Neuronal stem cell (in vitro differentiated cells): ENCODE measurements around the gene DHX34.
A peak's percentile ranks its signal among the peaks of the same experiment; 100 is the strongest.
"Not testable (repeated sequence)": the region's sequence is repeated elsewhere in the genome, so short reads cannot be mapped to it uniquely, and the experiment has no call there.

Experiments
- DNase-seq: peaks from one replicate; pipeline ENCODE4 v3.0.0-alpha.2; 2013; ENCODE audit warnings: low spot score
- H2AFZ ChIP-seq: one replicate; pipeline ENCODE4 v1.6.1; 2013; ENCODE audit warnings: mild to moderate bottlenecking, low read length, inconsistent platforms
- H2AK5ac ChIP-seq: 2 replicates; pipeline ENCODE4 v1.6.1; 2013; ENCODE audit warnings: low read depth, mild to moderate bottlenecking, inconsistent platforms, low read length, moderate library complexity, mixed read lengths
- H2BK120ac ChIP-seq: 2 replicates; pipeline ENCODE4 v1.6.1; 2013; ENCODE audit warnings: low read depth, mild to moderate bottlenecking, inconsistent platforms, low read length, moderate library complexity, mixed read lengths
- H2BK12ac ChIP-seq: one replicate; pipeline ENCODE4 v1.6.1; 2013; ENCODE audit warnings: low read length, inconsistent platforms
- H2BK15ac ChIP-seq: 2 replicates; pipeline ENCODE4 v1.6.1; 2013; ENCODE audit warnings: mild to moderate bottlenecking, low read length, inconsistent platforms, mixed read lengths
- H2BK5ac ChIP-seq: one replicate; pipeline ENCODE4 v1.6.1; 2013; ENCODE audit warnings: inconsistent platforms, mild to moderate bottlenecking, low read length, moderate library complexity
- H3K14ac ChIP-seq: one replicate; pipeline ENCODE4 v1.6.1; 2013; ENCODE audit warnings: low read length, inconsistent platforms
- H3K18ac ChIP-seq: 2 replicates; pipeline ENCODE4 v1.6.1; 2013; ENCODE audit warnings: low read length, inconsistent platforms
- H3K23ac ChIP-seq: 2 replicates; pipeline ENCODE4 v1.6.1; 2013; ENCODE audit warnings: low read depth, mild to moderate bottlenecking, mixed read lengths, low read length, inconsistent platforms; ENCODE audit not compliant: poor library complexity
- H3K27ac ChIP-seq: replicated peaks from 3 replicates; pipeline ENCODE4 v1.5.1; 2013; ENCODE audit warnings: low read length, inconsistent platforms
- H3K27me3 ChIP-seq, 3 experiments: 2 replicates each; pipeline ENCODE4 v1.6.1; 2013; ENCODE audit warnings: low read length in 3 of 3, mild to moderate bottlenecking in 2 of 3, inconsistent platforms in 1 of 3, low read depth in 1 of 3, mixed read lengths in 1 of 3, moderate library complexity in 1 of 3; ENCODE audit not compliant: control insufficient read depth in 3 of 3, insufficient read depth in 3 of 3
- H3K36me3 ChIP-seq, 2 donors: replicated peaks in 1 of 2; 2 replicates each; pipeline ENCODE4 v1.6.1; 2013; ENCODE audit warnings: low read length in 2 of 2; ENCODE audit not compliant: control insufficient read depth in 2 of 2, insufficient read depth in 2 of 2
- H3K4ac ChIP-seq: 2 replicates; pipeline ENCODE4 v1.6.1; 2013; ENCODE audit warnings: inconsistent platforms, mild to moderate bottlenecking, low read length, moderate library complexity
- H3K4me1 ChIP-seq, 2 donors: 1 replicate in 1 of 2; 2 replicates in 1 of 2; pipeline ENCODE4 v1.6.1; 2013; ENCODE audit warnings: low read length in 2 of 2, low read depth in 1 of 2; ENCODE audit not compliant: control insufficient read depth in 2 of 2, insufficient read depth in 1 of 2
- H3K4me2 ChIP-seq: one replicate; pipeline ENCODE4 v1.6.1; 2013; ENCODE audit warnings: mild to moderate bottlenecking, low read length, inconsistent platforms; ENCODE audit not compliant: insufficient read depth, poor library complexity, severe bottlenecking
- H3K4me3 ChIP-seq, 2 donors: 2 replicates each; pipeline ENCODE4 v1.5.1; 2013; ENCODE audit warnings: low read length in 2 of 2, mild to moderate bottlenecking in 2 of 2, inconsistent platforms in 1 of 2, moderate library complexity in 1 of 2
- H3K79me1 ChIP-seq: one replicate; pipeline ENCODE4 v1.6.1; 2013; ENCODE audit warnings: low read depth, mild to moderate bottlenecking, inconsistent platforms, low read length, moderate library complexity
- H3K9ac ChIP-seq: one replicate; pipeline ENCODE4 v1.6.1; 2013; ENCODE audit warnings: mild to moderate bottlenecking, low read depth, low read length, inconsistent platforms; ENCODE audit not compliant: poor library complexity
- H3K9me3 ChIP-seq, 2 donors: replicated peaks in 1 of 2; 2 replicates each; pipeline versions ENCODE3 to v1.6.1; 2013; ENCODE audit warnings: low read length in 2 of 2, mild to moderate bottlenecking in 2 of 2, inconsistent platforms in 1 of 2, low read depth in 1 of 2, mixed read lengths in 1 of 2, moderate library complexity in 1 of 2; ENCODE audit not compliant: control insufficient read depth in 2 of 2, insufficient read depth in 1 of 2
- H4K8ac ChIP-seq: one replicate; pipeline ENCODE4 v1.6.1; 2013; ENCODE audit warnings: low read depth, mild to moderate bottlenecking, inconsistent platforms, low read length, moderate library complexity
- H4K91ac ChIP-seq: one replicate; pipeline ENCODE4 v1.6.1; 2013; ENCODE audit warnings: low read length, low read depth, mild to moderate bottlenecking, inconsistent platforms; ENCODE audit not compliant: poor library complexity
- whole genome bisulfite sequencing, 2 donors: extraction: QIAGEN DNeasy Blood & Tissue Kit; methylation state at CpG; one replicate each; pipeline ENCODE4 v1.1.7; 2013; ENCODE audit warnings: missing lambda C conversion rate in 2 of 2, mixed read lengths in 1 of 2; ENCODE audit not compliant: insufficient read length in 2 of 2, insufficient replicate concordance in 1 of 2; ENCODE audit errors: extremely low coverage in 2 of 2; 5-methylcytosine and 5-hydroxymethylcytosine counted together

Gene DHX34

GRCh38 chr19:47387623-47388022, 38.5 kb downstream of the DHX34 start:
- H3K14ac ChIP-seq, H2AK5ac ChIP-seq, H3K23ac ChIP-seq, H2BK15ac ChIP-seq, H4K8ac ChIP-seq, H3K4me2 ChIP-seq, H3K18ac ChIP-seq, H3K27me3 ChIP-seq, H3K27ac ChIP-seq, H4K91ac ChIP-seq, H2BK12ac ChIP-seq, H3K4me3 ChIP-seq, DNase-seq, H3K4me1 ChIP-seq, H2BK120ac ChIP-seq, H3K9me3 ChIP-seq, H2BK5ac ChIP-seq, H2AFZ ChIP-seq, H3K4ac ChIP-seq, H3K79me1 ChIP-seq, H3K9ac ChIP-seq, H3K36me3 ChIP-seq: not testable (repeated sequence)
- WGBS, 2 donors = no CpG with 5 or more reads among the region's 3 CpGs

GRCh38 chr19:47388721-47389120, 39.6 kb downstream of the DHX34 start:
- not testable (repeated sequence) for H3K23ac ChIP-seq, H4K91ac ChIP-seq, H2BK5ac ChIP-seq, H3K14ac ChIP-seq, H3K4me3 ChIP-seq, H2AFZ ChIP-seq, H3K4me2 ChIP-seq, DNase-seq, H2BK120ac ChIP-seq, H3K4me1 ChIP-seq, H3K79me1 ChIP-seq, H3K9me3 ChIP-seq, H2BK12ac ChIP-seq, H3K27ac ChIP-seq, H2BK15ac ChIP-seq, H3K27me3 ChIP-seq, H4K8ac ChIP-seq, H2AK5ac ChIP-seq, H3K4ac ChIP-seq, H3K9ac ChIP-seq, H3K18ac ChIP-seq, H3K36me3 ChIP-seq
- no CpG with 5 or more reads among the region's 5 CpGs for WGBS, 2 donors

DNA sequence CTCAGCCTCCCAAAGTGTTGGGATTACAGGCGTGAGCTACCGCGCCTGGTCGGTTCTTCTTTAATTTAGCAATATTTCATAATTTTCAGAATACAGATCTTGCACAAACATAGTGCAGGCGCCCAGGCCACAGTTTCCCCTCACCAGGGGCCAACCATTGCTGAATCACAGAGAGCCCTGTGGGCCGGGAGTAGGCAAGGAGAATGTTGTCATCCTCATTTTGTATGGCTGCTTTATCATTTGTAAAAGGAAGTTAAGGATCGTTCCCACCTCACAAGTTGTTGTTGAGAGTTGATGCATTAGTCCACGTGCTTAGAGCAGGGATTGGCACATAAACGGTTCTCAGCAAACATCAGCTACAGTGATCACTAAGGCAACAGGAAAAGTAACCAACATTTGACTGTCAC, 40.0 kb downstream of the DHX34 start:
- no peaks in the 10 kb centered on the region for H3K79me1 ChIP-seq
- H3K4me2 ChIP-seq = no peak overlapping the region
- no peaks in the 10 kb centered on the region for H3K36me3 ChIP-seq
- no peak overlapping the region for H2AK5ac ChIP-seq
- H3K27ac ChIP-seq = no peak overlapping the region
- no peaks in the 10 kb centered on the region for H3K9me3 ChIP-seq
- no peak overlapping the region for H2BK15ac ChIP-seq
- DNase-seq = no peak
- H2BK120ac ChIP-seq = no peak overlapping the region
- H2BK5ac ChIP-seq = no peak overlapping the region
- no peaks in the 10 kb centered on the region for H3K27me3 ChIP-seq
- no CpG with 5 or more reads among the region's 9 CpGs for WGBS, 2 donors
- H3K18ac ChIP-seq = no peak overlapping the region
- H3K14ac ChIP-seq = no peak overlapping the region
- H4K91ac ChIP-seq = no peak overlapping the region
- no peak overlapping the region for H3K4me3 ChIP-seq
- H3K9ac ChIP-seq = no peak overlapping the region
- no peak overlapping the region for H2AFZ ChIP-seq
- H2BK12ac ChIP-seq = no peak overlapping the region
- peaks cover 4% of the 10 kb centered on the region in 2 donors for H3K4me1 ChIP-seq
- H3K23ac ChIP-seq = no peak overlapping the region
- H4K8ac ChIP-seq = no peak overlapping the region
- no peak overlapping the region for H3K4ac ChIP-seq

DNA sequence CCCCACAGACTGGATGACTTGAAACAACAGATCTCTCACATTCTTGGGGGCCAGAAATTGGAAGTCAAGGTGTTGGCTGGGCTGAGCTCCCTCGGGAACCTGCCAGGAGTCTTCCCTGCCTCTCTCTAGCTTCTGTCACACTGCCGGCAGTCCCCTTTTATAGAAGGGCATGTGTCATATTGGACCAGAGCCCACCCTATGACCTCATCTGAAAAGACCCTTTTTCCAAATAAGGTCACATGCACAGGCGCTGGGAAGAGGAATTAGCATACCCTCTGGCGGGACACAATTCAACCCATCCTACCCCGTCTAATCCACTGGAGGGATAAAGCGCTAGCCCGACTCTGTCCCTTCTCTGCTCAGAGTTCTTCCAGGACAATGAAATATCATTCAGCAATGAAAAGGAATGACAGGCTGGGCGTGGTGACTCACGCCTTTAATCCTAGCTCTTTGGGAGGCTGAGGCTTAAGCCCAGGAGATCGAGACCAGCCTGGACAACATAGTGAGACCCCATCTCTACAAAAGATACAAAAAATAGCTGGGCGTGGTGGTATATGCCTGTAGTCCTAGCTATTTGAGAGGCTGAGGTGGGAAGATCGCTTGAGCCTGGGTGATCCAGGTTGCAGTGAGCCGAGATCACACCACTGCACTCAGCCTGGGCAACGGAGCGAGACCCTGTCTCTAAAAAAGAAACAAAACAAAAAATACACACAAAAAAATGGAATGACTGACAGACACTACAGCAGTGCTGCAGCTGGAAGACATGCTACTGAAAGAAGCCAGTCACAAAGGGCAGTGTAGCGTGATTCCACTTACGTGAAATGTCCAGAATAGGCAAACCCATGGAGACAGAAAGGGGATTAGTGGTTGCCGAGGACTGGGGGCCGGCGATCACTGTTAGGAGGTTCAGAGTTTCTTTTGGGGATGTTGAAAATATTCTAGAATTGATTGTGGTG, 41.7 kb downstream of the DHX34 start:
- no peaks in the 10 kb centered on the region for H3K27me3 ChIP-seq
- H3K4me3 ChIP-seq = no peak overlapping the region
- H3K27ac ChIP-seq = peak overlapping the region; percentile 2
- H4K91ac ChIP-seq = no peak overlapping the region
- no peak overlapping the region for H3K4me2 ChIP-seq
- peaks cover 4% of the 10 kb centered on the region in 2 donors for H3K4me1 ChIP-seq
- WGBS, 2 donors = no CpG with 5 or more reads among the region's 20 CpGs
- no peak overlapping the region for H3K9ac ChIP-seq
- H3K36me3 ChIP-seq = no peaks in the 10 kb centered on the region
- no peak overlapping the region for H3K14ac ChIP-seq
- H2AK5ac ChIP-seq = no peak overlapping the region
- no peak overlapping the region for H2AFZ ChIP-seq
- H3K9me3 ChIP-seq = no peaks in the 10 kb centered on the region
- no peak overlapping the region for H3K23ac ChIP-seq
- H2BK5ac ChIP-seq = no peak overlapping the region
- H4K8ac ChIP-seq = no peak overlapping the region
- no peak overlapping the region for H2BK120ac ChIP-seq
- H2BK12ac ChIP-seq = no peak overlapping the region
- H3K79me1 ChIP-seq = no peaks in the 10 kb centered on the region
- H2BK15ac ChIP-seq = no peak overlapping the region
- H3K4ac ChIP-seq = no peak overlapping the region
- H3K18ac ChIP-seq = no peak overlapping the region
- DNase-seq = no peak
